Colon (tissue), 2 donors: ENCODE results near the gene MORC1.

Experiments
- FAIRE-seq: peaks from 2 replicates; lab custom pipeline; 2012; peaks lifted over from hg19 to GRCh38; lab: Jason Lieb, UNC
- donor health status: control.
- donor health status: control.

MORC1 gene

GRCh38 chr3:109025896-109026295 is 92.0 kb downstream of the MORC1 start:
- FAIRE-seq = no peak

- FAIRE-seq = peak; percentile 21
Observed at GRCh38 chr3:109023656-109024254, 94.2 kb downstream of the MORC1 start.

- no peak for FAIRE-seq
Observed at GRCh38 chr3:109023167-109023566, 94.8 kb downstream of the MORC1 start.

GRCh38 chr3:109021556-109021955 is 96.4 kb downstream of the MORC1 start:
- FAIRE-seq = no peak

GRCh38 chr3:109018828-109019227 is 99.1 kb downstream of the MORC1 start:
- no peak for FAIRE-seq

- no peak for FAIRE-seq
Observed at GRCh38 chr3:109005443-109005842, 112.5 kb downstream of the MORC1 start.

- no peak for FAIRE-seq
Observed at GRCh38 chr3:108998436-108998835, 119.5 kb downstream of the MORC1 start.

GRCh38 chr3:108985844-108986243 is 132.1 kb downstream of the MORC1 start:
- no peak for FAIRE-seq

- FAIRE-seq = no peak
Observed at GRCh38 chr3:108983051-108983450, 134.9 kb downstream of the MORC1 start.

GRCh38 chr3:108976058-108976457 is 141.9 kb downstream of the MORC1 start:
- FAIRE-seq = no peak

GRCh38 chr3:108973019-108973418 is 144.9 kb downstream of the MORC1 start:
- FAIRE-seq = no peak

- FAIRE-seq = no peak
Observed at GRCh38 chr3:108972482-108972881, 145.5 kb downstream of the MORC1 start.

GRCh38 chr3:108970561-108970960 is 147.4 kb downstream of the MORC1 start:
- no peak for FAIRE-seq

GRCh38 chr3:108966773-108967172 is 151.2 kb downstream of the MORC1 start:
- no peak for FAIRE-seq

GRCh38 chr3:108959017-108959416 is 158.9 kb downstream of the MORC1 start:
- FAIRE-seq = no peak

GRCh38 chr3:108953700-108954099 is 164.2 kb downstream of the MORC1 start, which contains the start of gene GUCA1C:
GUCA1C (minus strand) TSS chr3:108953879; CDS start chr3:108953762, 117 bp downstream.
- FAIRE-seq = no peak

GRCh38 chr3:108953210-108953609 is 164.7 kb downstream of the MORC1 start:
- FAIRE-seq = no peak

- no peak for FAIRE-seq
Observed at GRCh38 chr3:108951820-108952501, 166.0 kb downstream of the MORC1 start.

- no peak for FAIRE-seq
Observed at GRCh38 chr3:108947855-108948254, 170.1 kb downstream of the MORC1 start.

GRCh38 chr3:108946292-108947285 is 171.3 kb downstream of the MORC1 start:
- no peak for FAIRE-seq

- no peak for FAIRE-seq
Observed at GRCh38 chr3:108940568-108941263, 177.2 kb downstream of the MORC1 start.

GRCh38 chr3:108940166-108940565 is 177.8 kb downstream of the MORC1 start:
- no peak for FAIRE-seq
